Occipital lobe (tissue), 2 donors: ENCODE data around the gene JAZF1. TPM values are rescaled to one million over a fixed set of nuclear protein-coding genes. Genes with fewer than 3 reads are reported as not detected.

Source experiments
- DNase-seq: peaks from one replicate; lab custom pipeline; 2025; lab: John Stamatoyannopoulos, UW
- total RNA-seq: library from RNA; depleted of rRNA; stranded (reverse); fragments of >200 nt; gene quantifications from one replicate; pipeline ENCODE4 v1.2.3, GENCODE V29; 2014

The JAZF1 gene
- total RNA-seq, 1 donor from 2014 or later = 62.1 TPM

DNA sequence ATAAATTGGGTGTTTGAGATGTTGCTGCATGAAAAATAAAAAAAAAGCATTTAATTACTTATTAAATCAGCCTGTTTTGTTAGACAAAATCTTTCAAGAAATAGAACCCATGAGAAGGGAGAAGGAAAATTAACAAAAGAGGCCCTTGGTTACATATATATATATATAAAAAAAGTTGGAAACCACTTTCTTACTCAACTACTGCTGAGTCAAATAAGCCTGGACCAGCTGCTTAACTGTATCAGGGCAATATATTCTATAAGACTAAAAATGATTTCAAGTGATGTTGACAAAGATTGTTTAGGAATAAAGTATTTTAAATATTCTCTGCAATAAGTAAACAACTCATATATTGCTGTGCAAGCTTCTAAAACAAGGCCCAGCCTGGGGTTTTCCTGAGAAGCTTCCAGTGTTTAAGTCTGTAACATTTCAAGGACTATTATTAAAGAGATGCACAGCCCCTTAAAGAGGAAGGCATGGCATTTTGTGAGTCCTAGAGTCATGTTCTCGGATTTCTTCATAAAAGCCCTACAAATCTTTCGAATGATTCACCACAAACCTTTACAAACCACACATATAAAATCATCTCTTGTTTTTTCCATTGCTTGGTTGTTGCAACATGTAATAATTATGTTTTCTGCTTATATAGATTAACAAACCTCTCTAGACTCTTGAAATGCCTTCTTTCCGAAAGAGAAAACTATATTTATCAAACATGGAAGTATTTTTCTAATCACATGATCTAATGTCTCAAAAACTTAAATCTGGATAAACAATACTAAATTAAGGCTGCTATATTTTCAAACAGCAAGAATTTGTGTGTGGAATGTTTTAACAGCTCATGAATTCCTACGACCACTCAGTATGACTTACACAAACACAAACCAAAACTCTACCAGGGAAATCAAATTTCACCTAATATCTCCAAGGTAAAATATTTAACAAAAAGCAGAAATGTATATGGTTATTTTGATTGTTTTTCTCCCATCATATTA lies 14.3 kb downstream of the JAZF1 start:
- no peak for DNase-seq

DNA sequence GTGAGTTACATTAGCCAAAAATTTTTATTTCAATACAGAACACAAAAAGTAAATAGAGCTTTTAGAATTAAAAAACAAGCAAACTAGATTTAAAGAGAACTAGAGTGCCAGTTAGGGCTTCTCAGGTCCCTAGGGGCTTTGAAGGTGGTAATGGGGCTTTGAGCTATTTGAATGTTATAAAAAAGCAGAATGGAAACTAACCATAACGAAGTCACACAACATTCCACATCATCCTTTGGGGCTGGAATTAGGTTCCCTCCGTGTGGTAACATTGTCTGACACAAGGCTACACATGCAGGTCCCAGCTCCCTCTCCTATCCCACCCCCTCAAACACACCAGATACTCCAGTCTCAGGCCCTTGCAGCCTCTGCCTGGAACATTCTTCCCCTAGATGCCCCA lies 15.3 kb downstream of the JAZF1 start:
- no peak for DNase-seq

DNA sequence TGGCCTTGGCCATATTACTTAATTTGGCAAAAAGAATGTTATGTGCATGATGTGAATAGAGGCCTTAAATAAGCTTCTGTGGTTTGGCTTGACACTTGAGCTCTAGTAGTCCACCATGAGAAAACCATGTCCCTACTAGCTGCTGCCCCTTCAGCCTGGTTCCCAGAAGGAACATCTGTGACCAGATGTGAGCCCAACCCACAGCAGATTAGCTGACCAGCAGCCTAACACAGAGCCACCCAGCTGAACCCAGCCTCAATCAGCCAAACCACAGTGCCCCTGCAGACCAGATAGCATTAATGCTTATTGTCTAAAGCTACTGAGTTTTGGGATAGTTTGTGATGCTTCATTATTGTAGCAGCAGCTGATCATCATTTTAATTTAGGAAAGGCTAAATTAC lies 16.6 kb downstream of the JAZF1 start:
- no peak for DNase-seq

DNA sequence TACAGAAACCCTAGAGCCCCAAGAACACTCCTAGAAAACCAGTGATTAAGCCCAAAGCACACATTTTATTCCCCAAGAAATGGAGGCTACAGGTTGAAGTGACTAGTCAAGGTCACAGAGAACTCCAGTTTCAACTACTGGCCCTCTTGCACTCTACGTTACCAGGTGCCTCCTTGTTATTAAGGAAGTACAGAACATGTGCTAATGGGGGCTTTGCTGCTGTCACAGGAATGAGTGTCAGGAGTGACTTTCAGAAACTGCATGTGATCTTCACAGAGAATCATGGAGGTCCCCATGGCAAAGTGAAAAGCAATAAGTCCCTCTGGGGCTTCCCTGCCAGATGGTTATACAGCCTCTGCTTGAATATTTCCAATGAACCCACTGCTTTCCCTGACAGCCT lies 19.3 kb downstream of the JAZF1 start:
- no peak for DNase-seq

DNA sequence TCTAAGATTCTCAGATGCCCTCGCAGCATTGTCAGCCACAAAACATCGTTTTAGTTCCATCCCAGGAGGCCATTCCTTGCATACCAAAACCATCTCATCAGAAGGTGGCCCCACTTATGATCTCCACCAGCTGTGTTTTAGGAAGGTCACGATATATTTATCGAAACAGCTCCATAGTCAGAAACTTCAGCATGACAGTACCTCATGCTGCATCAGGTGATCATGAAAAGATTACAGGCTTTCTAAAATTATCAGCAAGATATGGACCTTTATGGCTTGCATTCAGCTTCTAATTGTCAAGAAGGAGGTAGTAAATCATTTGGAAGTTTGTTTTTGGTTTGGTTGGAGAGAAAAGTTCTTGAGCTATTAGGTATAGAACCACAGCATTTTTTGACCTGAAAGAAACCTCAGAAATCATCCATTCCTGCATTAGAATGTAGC lies 20.0 kb downstream of the JAZF1 start:
- DNase-seq = no peak

DNA sequence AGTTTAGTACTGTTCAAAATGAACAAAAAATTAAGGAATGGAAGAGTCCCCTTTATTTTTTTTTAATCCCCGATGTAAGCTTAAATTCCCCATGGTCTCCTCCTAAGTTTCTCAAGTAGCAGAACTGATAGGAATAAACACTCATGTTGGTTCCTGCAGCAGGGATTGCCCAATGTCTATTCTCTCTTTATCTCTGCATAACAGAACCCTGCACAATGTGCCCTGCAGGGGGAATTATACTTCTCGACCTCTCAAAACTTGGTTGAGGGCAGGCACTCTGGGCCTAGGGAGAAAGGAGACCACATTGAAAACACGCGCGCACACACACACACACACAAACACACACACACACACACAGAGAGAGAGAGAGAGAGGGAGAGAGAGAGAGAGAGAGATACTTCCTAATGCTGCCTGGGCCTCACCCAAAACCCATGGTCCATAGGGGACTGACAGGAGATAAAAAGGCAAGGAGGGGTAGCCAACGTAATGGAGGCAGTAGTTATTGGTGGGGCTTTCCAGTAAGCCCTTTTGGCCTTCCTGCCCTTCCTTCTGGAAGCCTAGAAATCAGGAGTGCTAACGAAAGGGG lies 22.7 kb downstream of the JAZF1 start:
- DNase-seq = no peak

DNA sequence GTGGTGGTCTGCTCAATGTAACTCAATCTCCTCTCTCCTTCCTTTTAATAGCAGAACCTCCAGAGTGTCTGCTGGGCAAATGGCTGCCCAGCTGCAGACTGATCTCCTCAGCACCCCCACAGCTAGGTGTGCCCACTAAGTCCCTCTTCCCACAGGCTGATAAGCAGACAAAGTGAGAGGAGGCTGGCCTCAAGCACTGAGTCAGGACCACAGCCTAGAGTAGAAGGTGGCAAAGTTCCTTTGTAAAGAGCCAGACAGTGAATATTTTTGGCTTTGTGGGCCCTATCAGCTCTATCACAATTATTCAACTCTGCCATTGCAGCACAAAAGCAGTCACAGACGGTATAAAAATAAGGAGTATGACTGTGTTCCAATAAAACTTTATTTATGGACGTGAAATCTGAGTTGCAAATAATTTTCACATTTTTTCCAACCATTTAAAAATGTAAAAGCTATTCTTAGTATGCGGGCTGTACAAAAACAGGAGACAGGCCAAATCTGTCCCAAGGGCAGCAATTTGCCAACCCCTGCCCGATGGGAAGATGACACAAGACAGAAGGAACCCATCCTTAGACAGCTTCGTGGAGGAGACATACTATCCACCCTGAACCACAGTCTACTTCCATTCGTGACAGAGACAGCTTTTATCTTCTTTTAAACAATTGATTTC lies 23.4 kb downstream of the JAZF1 start:
- no peak for DNase-seq

DNA sequence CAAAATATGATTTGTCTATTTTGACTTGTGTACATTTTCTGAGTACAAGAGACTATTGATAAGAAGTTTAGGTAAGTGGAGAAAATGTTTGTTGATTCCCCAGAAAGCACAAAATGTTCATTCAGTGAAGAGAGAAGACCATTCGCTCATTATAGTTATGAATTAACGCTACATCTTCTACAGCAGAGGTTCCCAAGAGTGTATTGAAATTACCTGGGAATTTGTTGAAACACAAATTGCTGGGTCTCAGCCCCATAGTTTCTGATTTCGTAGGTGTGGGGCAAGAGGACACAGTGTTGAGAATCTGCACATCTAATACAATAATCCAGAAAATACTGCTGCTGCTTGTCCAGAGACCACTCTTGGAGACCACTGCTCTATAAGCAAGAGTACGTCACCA lies 24.2 kb downstream of the JAZF1 start:
- no peak for DNase-seq

DNA sequence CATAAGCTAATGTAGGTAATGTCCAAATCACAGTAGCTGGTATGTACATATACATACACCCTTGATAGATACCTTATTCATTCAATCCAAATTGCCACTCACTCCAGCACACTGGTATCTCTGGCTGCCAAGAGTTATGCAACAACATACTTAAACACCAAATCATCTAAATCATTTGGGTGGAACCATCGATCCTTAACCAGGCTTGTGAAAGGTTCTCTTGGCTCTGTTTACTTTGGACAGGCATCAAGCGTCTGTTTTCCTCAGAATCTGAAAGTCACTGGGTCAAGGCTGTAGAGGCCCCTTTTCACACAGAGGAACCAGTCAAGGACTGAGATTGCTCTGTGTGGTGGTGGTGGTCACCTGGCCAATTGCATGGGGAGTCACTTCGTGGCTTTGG lies 24.6 kb downstream of the JAZF1 start:
- DNase-seq = no peak

DNA sequence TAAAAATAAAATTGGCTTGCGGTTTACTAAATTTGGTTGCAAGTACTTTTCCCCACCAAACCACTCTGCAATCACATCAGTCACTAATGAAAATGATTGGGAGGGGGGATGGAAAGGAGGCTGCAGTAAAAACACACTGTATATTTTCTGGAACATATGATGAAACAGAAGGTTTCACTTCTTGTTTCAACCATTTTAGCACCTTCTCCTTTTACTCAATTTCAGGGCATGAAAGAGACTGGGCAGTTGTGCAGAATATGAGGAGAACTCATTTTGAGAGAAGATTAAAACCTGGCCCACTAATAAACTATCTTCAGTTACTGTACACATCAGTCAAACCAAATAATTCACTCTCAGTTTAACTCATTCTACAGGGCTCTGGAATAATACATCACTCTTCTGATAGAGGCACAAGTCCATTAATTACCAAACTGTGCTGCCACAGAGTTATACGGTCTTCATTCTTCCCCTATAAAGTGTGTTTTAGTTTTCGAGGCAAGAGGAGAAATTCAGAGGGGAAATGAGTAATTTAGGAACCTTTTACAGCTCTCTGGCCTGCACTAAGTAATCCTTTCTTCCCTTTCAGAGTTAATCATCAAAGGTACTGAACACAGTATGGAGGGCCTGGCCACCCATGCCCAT lies 25.5 kb downstream of the JAZF1 start:
- DNase-seq = no peak

DNA sequence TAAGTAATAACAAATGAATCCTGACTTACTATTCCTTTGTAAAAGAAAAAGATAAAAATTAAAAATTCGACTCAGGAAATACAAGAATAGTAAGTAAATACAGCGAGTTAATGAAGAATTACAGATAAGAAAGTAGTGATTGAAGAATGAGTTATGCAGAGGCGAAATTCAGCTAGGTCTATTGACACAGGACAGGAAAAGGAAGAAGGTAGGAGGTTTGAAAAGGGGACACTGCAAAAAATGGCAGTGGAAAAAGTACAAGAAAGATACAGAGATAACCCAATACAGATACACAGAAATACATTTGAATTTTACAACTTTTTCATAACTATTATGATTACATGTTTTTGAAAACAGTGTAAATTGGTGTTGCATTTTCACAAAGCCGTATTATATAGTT lies 28.0 kb downstream of the JAZF1 start:
- DNase-seq = no peak

DNA sequence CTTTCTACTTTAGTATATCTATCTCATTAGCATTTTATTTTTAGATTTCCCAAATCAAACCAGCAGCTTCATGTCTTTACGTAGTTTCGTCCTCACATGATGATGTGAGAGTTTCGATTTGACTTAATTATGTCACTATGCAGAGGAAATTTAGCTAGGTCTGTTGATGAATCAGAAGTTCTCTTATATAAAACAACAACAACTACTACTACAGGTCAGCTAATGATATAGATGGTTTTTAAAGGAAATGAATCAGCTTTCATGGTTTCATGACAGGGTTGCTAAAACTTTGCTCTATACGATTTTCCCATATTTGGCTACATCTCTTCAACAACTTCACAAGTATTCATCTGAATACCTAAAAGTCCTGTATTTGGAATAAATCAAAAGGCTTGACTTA lies 28.6 kb downstream of the JAZF1 start:
- DNase-seq = no peak

DNA sequence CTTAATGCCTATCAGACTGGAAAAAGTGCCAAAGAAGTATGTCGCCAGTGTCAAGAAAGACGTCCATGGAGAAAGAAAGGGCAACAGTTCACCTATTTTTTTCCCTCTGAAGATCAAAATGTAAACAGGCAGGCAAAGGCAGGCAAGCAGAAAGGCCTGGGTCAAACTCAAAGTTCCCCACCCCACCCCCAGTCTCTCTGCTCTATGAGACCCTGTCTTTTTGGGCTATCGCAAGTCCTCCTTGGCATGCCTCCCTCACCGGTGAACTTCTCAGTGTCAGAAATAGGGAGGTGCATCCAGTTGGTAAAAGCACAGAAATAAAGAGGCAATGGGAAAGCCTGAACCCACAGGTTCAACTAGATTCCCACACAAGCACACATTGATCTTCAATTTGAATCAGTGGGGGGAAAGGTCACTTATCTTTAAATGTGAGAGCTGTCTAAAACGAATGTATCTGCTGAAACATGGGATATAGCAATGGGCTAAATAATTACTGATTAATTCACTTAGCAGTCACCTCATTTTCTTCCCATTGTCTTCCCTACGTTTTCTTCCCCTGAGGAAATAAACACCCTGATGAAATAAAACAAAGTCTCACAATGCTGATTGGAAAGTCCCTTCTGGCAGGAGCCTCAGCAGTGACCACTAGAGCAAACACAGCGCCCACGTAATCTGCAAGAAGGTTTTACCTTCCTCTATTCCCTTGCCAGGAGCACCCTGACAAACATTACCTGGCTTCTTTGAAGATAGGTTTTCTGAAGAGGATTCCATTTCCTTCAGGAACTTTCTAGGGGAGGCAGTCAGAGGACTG lies 31.1 kb downstream of the JAZF1 start:
- DNase-seq = no peak

DNA sequence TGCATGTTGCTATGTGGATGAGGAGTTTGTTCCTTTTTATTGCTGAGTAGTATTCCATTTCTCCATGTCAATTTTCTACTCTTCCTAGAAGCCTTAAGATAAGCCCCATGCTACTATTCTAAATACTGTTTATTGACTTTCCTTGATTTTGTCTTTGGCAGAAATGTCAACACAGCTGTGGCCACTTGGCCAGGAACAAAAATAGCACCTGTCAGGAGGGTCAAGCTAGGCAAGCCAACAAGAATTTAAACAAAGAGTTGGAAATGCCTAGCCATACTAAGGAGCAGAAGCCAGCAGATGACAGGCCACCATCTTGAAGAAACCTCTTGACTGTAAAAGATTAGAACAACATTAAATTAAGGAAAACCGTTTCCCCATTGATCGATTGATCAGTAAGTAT lies 34.7 kb downstream of the JAZF1 start:
- DNase-seq = no peak

DNA sequence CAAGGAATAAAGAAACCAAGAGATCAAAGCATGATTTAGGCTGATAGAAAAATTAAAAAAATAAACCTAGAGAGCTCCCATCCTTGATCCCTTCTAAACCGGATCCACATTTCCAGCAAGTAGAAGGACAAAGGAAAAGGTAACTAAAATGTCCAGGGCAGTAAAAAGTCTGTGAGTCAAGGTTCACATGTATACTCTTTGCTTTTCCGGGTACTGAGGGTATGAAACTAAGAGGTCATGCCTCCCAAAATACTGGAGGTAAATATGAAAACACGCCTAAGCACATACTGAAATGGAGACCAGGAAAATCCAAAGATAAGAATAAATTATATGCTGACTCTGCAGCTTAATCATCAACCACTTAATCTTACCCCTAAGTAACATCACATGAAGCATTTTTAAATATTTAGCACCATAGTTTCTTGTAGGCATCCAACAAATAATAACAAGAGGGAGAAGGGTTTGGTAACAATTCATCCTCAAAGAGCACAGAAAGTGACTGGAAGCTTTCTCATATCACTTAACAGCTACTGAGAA lies 35.4 kb downstream of the JAZF1 start:
- DNase-seq = no peak

DNA sequence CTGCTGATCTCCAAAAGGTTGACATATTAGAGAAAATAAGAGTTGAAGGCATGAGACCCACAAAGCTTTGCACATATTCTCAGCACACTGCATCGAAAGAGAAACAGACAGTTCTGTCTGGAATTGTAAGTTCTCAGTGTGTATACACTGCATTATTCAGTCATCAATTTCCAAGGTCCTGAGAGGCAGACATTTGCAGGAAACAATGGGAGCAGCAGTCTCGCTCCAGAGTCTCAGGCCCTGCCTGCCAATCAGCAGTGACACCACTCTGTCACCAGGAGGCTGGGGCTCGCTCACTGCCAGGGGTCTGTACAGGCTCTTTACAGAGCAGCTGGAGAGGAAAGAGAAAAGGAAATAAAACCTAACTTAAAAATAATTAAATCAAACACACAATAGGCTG lies 36.3 kb downstream of the JAZF1 start:
- DNase-seq = peak; percentile 16

DNA sequence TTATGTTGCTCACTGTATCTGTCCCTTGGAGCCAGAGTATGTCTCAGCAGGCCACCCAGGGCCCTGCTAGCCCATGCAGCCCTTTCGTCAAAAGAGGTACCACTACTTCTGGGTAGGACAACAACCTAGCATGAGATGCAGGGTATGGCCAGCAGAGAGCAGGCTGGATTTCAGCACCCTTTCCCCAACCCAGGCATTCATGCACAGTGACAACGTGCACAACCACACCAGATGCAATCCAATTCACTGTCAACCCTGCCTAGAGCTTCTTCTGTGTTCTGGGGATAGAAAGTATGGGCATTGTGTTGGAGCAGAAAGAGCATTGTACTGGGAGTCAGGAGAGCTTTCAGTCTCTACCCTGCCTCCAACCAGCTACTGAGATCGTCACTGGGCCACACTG lies 37.9 kb downstream of the JAZF1 start:
- peak; percentile 27 for DNase-seq

DNA sequence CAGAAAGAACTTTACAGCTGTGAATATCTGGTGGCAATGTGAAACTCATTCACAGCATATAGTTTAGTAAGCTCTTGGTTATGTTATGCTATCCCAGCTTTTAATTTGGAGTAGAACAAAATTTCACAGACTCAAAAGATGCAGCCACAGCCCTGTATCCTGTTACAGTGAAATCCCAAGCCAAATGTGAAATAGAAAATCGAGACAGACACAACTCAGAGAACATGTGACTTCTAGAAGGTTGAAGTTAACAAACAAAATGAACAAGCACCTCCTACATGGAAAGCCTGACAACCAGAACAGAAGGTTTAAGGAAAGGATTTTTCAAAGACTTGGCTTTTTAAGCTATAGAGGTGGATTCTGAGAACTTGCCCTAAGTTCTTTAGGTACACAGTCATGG lies 39.6 kb downstream of the JAZF1 start:
- DNase-seq = no peak

DNA sequence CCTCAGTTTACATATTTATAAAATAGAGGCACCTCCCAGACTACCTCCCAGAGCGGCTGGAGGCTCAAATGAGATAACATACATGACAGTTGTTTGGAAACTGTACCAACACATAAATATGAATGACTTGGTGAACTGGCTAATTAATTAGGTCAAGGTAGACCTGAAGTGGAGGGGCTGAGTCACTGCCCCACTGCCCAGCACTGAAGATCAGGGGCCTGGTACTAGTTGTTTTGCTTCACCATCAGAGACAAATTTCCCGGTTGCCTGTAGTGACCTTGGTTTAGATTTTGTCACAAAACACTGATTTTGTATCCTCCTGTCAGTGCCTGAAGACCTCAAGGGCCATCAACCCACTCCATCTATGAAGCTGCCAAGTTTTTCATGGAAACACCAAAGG lies 41.8 kb downstream of the JAZF1 start:
- no peak for DNase-seq

DNA sequence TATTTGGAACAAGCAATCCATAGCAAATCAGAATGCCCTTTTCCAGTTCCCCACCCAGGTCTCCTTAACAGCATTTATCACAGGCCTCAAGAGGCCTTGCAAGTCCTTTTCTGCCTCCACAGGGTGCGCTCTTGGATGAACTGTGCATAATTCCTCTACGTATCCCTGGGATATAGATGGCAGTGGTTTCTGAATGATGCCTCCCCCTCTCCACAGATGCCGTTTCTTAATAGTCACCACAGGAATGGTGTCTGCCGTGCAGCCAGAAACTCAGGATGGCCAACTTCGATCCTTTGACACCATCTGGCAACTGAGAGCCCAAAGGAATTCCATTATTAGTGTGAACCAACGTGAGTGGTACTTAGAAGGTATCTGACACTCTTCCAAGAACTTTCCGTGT lies 43.1 kb downstream of the JAZF1 start:
- no peak for DNase-seq

DNA sequence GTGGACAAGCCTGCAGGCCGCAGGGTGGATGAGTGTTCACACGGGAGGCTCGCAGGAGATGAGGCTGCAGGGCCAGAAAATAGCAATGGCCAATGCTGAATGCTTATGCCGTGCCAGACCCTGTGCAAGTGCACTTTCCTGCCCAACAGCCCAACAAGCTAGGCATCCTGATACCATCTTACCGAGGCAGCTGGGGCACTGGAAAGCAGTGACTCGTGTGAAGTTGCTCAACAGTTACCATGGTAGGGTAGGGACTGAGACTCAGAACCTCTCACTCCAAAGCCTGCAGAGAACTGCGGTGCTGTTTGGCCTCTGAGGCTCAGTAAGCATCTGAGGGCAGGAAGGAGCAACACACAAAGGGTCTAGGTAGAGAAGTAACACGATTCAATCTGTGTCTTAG lies 43.7 kb downstream of the JAZF1 start:
- no peak for DNase-seq
